ENCODE data around the gene PODXL.
"Not testable (repeated sequence)": the region's sequence is repeated elsewhere in the genome, so short reads cannot be mapped to it uniquely, and the experiment has no call there.

PODXL gene

DNA sequence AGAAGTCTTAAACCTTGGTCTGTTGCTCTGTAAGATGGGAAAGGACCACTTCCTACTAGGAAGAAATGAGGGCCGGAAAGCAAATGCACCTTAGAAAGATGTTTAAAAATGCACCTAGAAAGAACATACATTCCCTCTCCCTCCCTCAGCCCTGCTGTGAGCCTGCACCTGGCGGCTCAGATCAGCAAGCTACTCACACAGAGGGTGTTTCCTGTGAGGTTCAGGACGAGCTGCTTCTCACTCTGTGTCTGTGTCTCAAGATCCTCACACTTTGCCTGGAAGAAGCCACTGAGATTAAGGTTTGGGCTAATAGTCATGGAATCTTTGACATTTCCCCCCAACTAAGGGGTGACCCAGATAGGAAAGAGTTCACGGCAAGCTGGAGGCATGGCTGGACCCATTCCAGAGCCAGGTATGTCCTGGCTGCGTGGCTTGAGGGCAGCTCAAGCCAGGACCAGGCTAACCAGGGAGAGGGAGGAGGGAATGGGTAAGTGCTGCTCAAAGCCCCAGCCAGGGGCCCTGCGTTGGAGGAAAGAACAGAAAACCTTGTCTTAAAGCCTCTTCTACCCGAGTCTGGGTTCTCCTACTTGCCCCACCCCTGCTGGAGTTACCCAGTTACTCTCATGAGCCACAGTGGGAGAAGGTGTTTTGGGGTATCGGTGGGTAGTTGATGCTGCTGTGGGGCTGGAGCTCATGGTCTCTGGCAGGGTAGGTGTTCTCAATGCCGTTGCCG is 47.5 kb downstream of the PODXL start:
- no peak for DNase-seq

- peak; percentile 55 for DNase-seq
Measured at GRCh38 chr7:131507592-131508331, 48.7 kb downstream of the PODXL start.

- DNase-seq = no peak
Measured at GRCh38 chr7:131506597-131506996, 49.8 kb downstream of the PODXL start.

DNA sequence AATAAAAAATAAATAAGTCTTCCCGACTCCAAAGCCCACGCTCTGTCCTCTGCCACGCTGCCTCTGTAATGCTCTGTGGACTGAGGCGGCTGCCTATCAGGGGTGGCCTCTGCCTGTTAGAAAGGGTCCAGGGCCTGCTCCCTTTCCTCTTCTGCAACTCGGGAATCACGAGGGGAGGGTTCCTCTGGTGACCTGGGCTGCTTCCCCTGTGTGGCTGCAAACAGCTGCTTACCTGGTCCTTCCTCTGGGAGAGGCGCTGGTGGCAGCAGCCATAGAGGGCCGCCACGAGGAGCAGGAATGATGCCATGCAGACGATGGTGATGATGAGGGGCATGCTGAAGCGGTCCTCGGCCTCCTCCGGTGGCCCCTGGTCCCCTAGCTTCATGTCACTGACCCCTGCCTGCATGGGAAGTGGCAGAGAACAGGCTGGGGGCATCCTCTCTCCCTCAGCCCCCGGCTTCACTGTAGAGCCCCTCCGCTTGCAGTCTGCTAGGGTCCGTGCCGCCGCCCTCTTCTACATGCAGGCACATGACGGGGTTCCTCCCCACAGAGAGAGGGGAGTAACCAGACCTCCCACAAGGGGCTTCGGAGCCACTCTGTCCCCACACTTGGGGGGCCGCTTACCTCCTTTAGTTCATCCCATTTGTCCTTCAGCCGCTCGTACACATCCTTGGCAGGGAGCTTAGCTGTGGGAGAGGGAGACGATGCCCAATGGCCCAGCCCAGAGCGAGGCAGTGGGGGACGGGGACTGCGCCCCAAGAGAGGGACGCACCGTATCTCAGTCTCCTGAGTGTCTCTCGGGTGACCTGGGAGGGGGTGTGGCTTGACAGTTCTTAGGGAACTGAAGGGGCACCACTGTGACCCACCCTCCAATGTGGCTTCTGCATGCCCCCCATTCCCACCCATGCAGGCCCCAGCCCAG is 50.5 kb downstream of the PODXL start:
- DNase-seq = no peak

- DNase-seq = not testable (repeated sequence)
Measured at GRCh38 chr7:131505037-131505620, 51.3 kb downstream of the PODXL start.

GRCh38 chr7:131504157-131504899 is 52.1 kb downstream of the PODXL start:
- no peak for DNase-seq

- DNase-seq = no peak
Measured at GRCh38 chr7:131503639-131504038, 52.8 kb downstream of the PODXL start.

GRCh38 chr7:131502810-131503508 is 53.5 kb downstream of the PODXL start:
- DNase-seq = no peak

DNA sequence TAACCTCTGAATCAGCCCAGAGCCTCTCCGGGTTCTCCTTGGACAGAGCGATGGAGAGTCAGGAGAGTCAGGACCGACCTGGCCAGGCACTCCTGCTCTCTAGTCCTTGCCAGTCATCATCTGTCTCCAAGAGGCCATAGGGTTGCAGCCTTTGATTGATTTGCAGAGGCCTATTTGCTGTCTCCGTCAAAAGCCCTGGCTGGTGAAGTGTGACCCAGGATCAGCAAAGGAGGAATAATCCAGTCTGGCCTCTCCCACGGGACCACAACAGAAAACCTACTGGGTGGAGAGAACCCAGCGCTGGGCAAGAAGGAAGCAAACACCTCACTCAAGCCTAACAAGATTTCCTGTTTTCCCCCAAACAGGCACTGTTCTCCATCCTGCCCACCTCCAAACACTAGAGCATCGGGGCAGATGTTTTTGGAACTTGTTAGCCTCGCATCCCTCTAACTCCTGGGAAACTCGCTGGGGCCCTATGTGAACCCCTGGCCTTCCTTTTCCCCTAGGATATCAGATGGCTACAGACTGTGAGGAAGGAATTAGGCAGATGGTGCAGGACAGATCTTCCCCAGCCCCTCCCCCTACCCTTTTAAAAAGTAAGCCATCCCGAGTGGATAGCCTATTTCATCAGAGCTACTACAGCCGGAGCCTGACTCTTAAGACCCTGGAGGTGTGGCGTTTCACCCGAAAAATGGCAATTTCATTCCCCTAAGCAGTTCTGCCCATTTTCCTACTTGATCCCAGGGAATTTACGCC is 54.3 kb downstream of the PODXL start:
- no peak for DNase-seq

GRCh38 chr7:131501422-131501821 is 55.0 kb downstream of the PODXL start:
- peak; percentile 25 for DNase-seq

GRCh38 chr7:131500357-131500756 is 56.1 kb downstream of the PODXL start:
- DNase-seq = no peak

- no peak for DNase-seq
Measured at GRCh38 chr7:131499801-131500200, 56.6 kb downstream of the PODXL start.

DNA sequence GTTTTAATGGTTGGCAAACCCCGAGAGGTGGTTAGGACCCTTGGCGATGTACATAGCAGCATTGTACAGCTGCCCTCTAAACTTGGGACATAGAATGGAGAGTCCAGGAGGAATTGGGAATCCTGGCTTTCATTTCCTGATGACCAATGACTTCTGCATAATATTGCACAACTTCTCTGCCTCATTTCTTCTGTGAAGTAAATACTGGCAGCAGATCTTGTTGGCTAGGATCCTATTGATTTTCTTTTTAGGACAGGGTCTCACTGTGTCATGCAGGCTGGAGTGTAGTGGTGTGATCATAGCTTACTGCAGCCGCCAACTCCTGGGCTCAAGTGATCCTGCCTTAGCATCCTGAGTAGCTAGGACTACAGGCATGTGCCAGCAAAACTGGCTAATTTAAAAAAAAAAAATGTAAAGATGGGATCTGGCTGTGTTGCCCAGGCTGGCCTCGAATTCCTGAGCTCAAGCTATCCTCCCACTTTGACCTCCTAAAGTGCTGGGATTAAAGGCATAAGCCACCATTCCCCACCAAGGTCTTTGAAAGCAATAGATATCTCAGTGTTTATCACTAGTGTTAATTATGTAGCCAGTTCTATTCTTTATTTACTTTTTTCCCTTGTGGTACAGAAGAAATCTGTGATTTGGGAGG is 58.1 kb downstream of the PODXL start:
- no peak for DNase-seq

DNA sequence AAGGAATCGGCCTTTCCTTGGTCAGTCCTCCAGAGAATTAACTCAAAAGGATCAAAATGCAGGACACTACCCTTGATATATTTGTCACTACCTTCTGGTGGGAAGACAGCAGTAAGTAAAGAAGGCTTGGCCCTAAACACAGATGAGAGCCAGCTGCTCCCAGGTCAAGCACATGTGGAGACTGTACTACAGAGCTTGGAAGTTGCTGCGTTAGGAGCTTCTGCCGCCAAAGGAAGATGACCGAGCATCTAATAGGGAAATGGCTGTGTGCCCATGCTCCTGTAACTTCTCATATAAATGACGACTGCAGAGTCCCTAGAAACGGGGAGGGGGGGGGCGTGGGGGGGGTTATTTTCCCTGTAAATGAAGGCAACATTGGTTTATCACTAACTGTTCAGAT is 59.0 kb downstream of the PODXL start:
- no peak for DNase-seq

DNA sequence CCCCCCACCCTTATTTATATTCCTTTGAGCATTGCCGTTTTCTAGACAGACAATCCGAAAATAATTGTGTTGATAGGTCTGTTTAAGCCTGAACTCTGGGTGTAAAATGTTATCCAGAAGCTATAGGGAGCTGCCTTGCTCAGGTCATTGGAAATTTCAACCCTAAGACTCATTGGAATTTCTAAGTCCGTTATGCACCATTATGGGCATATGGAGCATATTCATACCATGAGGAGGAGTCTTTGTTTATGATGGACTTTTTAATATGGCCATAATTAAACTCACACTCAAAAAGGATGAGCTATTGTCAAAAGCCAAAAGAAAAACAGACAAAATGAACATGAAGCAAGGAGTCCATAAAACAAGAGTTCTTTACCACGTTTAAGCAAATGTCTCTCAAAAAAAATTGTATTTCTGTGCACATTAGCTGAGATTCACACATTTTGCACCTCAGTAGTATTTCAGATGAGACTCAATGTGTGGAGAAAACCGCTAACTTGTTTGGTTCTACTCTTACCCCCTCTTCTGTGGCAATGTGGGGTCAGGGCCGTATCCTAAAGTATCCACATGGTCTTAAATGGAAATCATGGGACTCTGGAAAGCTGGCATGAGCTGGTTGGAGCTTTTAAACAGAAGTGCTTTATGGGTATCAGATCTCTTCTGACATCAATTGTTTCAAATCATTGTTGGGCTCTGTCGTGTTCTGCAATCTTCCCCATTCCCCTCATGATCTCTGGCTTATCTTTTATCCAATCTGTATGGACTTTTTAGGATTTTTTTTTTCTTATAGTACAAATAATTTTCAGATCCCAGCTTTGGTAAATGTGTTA is 60.5 kb downstream of the PODXL start:
- DNase-seq = no peak

GRCh38 chr7:131494182-131494581 is 62.2 kb downstream of the PODXL start:
- no peak for DNase-seq

GRCh38 chr7:131493581-131493980 is 62.8 kb downstream of the PODXL start:
- no peak for DNase-seq

DNA sequence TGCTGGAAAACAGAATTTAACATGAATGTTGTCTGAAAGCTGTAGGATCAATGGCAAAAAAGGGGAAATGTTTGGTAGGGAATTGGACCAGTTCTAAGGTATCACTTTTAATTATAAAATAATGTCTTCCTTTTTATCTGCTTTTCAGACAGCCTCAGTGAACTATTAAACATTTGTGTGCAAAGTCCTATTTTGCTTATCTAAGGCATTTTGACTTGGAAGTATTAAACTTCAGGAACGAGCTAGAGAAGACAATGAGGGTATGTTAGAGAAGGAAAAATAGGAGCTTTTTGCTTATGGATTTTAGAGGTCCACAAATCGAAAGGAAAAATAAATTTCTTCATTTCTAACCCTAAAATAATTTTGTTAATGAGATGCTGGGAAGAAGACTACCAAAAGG is 63.3 kb downstream of the PODXL start:
- DNase-seq = no peak

GRCh38 chr7:131489881-131490280 is 66.5 kb downstream of the PODXL start:
- no peak for DNase-seq
